GM12892 (cell line): Measurements from ENCODE around the gene FBLN1.

Experiments
- POLR2A ChIP-seq: IDR thresholded peaks from 2 replicates; pipeline ENCODE4 v1.6.1; 2011; ENCODE audit warnings: low read depth, low read length, control low read depth
- POLR2AphosphoS5 ChIP-seq: IDR thresholded peaks from 2 replicates; pipeline ENCODE4 v1.6.1; 2011; ENCODE audit warnings: low read depth, low read length, control low read depth

DNA sequence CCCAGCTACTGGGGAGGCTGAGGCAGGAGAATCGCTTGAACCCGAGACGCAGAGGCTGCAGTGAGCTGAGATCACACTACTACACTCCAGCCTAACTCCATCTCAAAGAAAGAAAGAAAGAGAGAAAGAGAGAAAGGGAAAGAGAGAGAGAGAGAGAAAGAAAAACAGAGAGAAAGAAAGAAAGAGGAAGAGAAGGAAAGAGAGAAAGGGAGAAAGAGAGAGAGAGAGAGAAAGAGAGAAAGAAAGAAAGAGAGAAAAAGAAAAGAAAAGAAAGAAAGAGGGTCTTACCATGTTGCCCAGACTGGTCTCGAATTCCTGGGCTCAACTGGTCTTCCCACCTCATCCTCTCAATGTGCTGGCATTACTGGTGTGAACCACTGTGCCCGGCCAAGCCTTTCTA, 22.3 kb downstream of the FBLN1 start:
- TF ChIP-seq POLR2AphosphoS5: no peak
- TF ChIP-seq POLR2A: no peak
